Kidney (tissue), 22 donors: ENCODE measurements around the gene FPR3. TPM values are rescaled to one million over a fixed set of nuclear protein-coding genes. Genes with fewer than 3 reads are reported as not detected.

Experiments
- DNase-seq, 5 donors: peaks; one replicate each; pipeline ENCODE4 v3.0.0-alpha.2; 2013 to 2020
- FAIRE-seq: peaks from 2 replicates; lab custom pipeline; 2012; peaks lifted over from hg19 to GRCh38; lab: Jason Lieb, UNC
- H3K27ac ChIP-seq, 2 donors: one replicate each; pipeline ENCODE4 v1.7.0; 2013; ENCODE audit warnings: low read depth in 2 of 2, low read length in 2 of 2, inconsistent platforms in 1 of 2
- H3K27me3 ChIP-seq: one replicate; pipeline ENCODE4 v1.7.1; 2013; ENCODE audit warnings: low read length, inconsistent platforms; ENCODE audit not compliant: control insufficient read depth, insufficient read depth
- H3K36me3 ChIP-seq, 3 donors: one replicate each; pipeline versions ENCODE4 v1.7.0 to v1.7.1; 2013; ENCODE audit warnings: low read length in 3 of 3, control low read depth in 1 of 3, inconsistent platforms in 1 of 3; ENCODE audit not compliant: insufficient read depth in 3 of 3, control insufficient read depth in 2 of 3
- H3K4me1 ChIP-seq, 3 donors: one replicate each; pipeline versions ENCODE4 v1.7.0 to v1.7.1; 2013; ENCODE audit warnings: low read length in 3 of 3, inconsistent platforms in 1 of 3, low read depth in 1 of 3; ENCODE audit not compliant: control insufficient read depth in 2 of 3, insufficient read depth in 2 of 3
- H3K4me3 ChIP-seq, 3 donors: one replicate each; pipeline versions ENCODE4 v1.7.0 to v1.8.1; 2013; ENCODE audit warnings: low read length in 3 of 3, control low read depth in 1 of 3, inconsistent platforms in 1 of 3
- H3K9ac ChIP-seq, 3 donors: one replicate each; pipeline versions ENCODE4 v1.7.0 to v1.7.1; 2013; ENCODE audit warnings: low read length in 3 of 3, control low read depth in 1 of 3, inconsistent platforms in 1 of 3
- H3K9me3 ChIP-seq, 3 donors: one replicate each; pipeline versions ENCODE4 v1.7.0 to v1.7.1; 2013; ENCODE audit warnings: low read length in 3 of 3, control low read depth in 1 of 3, inconsistent platforms in 1 of 3; ENCODE audit not compliant: control insufficient read depth in 2 of 3, insufficient read depth in 1 of 3
- intact Hi-C: fragments of 100-400 bp; cut with DNase I; formaldehyde crosslinking; loops from one replicate; pipeline ENCODE4 v1.11.1; 2022
- long read RNA-seq, 10 donors: library from polyadenylated mRNA in 1 of 10; unstranded in 1 of 10; transcript quantifications; one replicate each; pipeline ENCODE4 v2.0.0 and lab custom pipeline, GENCODE V29; 2021 to 2026
- polyA plus RNA-seq: library from polyadenylated mRNA; stranded (reverse); fragments of 350-450 nt; fragmentation: Illumina TruSeq; extraction: RNeasy Lipid Tissue Mini Kit (QIAGEN cat#74804); gene quantifications from one replicate; pipeline ENCODE4 v1.2.3, GENCODE V29; 2014; ENCODE audit warnings: low read depth, low replicate concordance; ENCODE audit not compliant: insufficient read depth
- total RNA-seq: library from RNA; stranded (reverse); fragmentation: NEBNext Ultra II Directional; extraction: Animal tissue kit (Norgen Biotek cat#: 25700); gene quantifications from one replicate; pipeline ENCODE4 v1.2.1, GENCODE V29; 2021
- TF ChIP-seq, protein P1 (sequence below): IDR thresholded peaks from 3 replicates; pipeline ENCODE4 v1.5.1; 2012; ENCODE audit warnings: mild to moderate bottlenecking, moderate library complexity, borderline replicate concordance; ENCODE audit not compliant: insufficient read depth; ENCODE audit errors: extremely low read depth
- donor health status: control.
- donor health status: control.
- donor health status: control.
- donor health status: control.
- donor health status: control.
- donor health status: DM: yes; HTN: yes; CAD: no.
- donor health status: Normal renal cell carcinoma (clear cell type).

The FPR3 gene, protein sequence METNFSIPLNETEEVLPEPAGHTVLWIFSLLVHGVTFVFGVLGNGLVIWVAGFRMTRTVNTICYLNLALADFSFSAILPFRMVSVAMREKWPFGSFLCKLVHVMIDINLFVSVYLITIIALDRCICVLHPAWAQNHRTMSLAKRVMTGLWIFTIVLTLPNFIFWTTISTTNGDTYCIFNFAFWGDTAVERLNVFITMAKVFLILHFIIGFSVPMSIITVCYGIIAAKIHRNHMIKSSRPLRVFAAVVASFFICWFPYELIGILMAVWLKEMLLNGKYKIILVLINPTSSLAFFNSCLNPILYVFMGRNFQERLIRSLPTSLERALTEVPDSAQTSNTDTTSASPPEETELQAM
- total RNA-seq: 8.5 TPM
- polyA plus RNA-seq: 1.1 TPM
- long read RNA-seq, donor 1: 0 reads
- long read RNA-seq, donor 2: 0 reads
- long read RNA-seq, donor 3, partial matches to known transcripts: 26 of 56 reads
- long read RNA-seq, donor 3, other reads (novel, unspliced or antisense): 30 of 56 reads
- long read RNA-seq, donor 4: 0 reads
- long read RNA-seq, donor 5: 0 reads
- long read RNA-seq, donor 6: 0 reads
- long read RNA-seq, donor 7, partial matches to known transcripts: 0 of 1 reads
- long read RNA-seq, donor 7, other reads (novel, unspliced or antisense): 1 of 1 reads
- long read RNA-seq, donor 8: 0 reads
- long read RNA-seq, donor 9: 0 reads
- long read RNA-seq, donor 10, partial matches to known transcripts: 0 of 1 reads
- long read RNA-seq, donor 10, other reads (novel, unspliced or antisense): 0 of 1 reads

- H3K27ac ChIP-seq: no peak within 1 kb of the TSS
- FAIRE-seq: no peak
- H3K4me3 ChIP-seq: no peak within 1 kb of the TSS
These were observed at the start of gene FPR3 for GRCh38 chr19:51794885-51795490. FPR3 (plus strand) TSS chr19:51795157; CDS start chr19:51823749, 28,592 bp downstream.

GRCh38 chr19:51746731-51747130, 48.2 kb upstream of the FPR3 start:
- no peak overlapping the region for H3K9ac ChIP-seq
- intact Hi-C loops: no loop called here
- no peaks in the 10 kb centered on the region for H3K36me3 ChIP-seq
- no peak overlapping the region for H3K27ac ChIP-seq
- H3K4me1 ChIP-seq: no peaks in the 10 kb centered on the region
- H3K27me3 ChIP-seq: no peaks in the 10 kb centered on the region
- FAIRE-seq (no peak), DNase-seq (no peak)
- no peaks in the 10 kb centered on the region for H3K9me3 ChIP-seq
- H3K4me3 ChIP-seq: no peak overlapping the region
- TF ChIP-seq, protein P1, sequence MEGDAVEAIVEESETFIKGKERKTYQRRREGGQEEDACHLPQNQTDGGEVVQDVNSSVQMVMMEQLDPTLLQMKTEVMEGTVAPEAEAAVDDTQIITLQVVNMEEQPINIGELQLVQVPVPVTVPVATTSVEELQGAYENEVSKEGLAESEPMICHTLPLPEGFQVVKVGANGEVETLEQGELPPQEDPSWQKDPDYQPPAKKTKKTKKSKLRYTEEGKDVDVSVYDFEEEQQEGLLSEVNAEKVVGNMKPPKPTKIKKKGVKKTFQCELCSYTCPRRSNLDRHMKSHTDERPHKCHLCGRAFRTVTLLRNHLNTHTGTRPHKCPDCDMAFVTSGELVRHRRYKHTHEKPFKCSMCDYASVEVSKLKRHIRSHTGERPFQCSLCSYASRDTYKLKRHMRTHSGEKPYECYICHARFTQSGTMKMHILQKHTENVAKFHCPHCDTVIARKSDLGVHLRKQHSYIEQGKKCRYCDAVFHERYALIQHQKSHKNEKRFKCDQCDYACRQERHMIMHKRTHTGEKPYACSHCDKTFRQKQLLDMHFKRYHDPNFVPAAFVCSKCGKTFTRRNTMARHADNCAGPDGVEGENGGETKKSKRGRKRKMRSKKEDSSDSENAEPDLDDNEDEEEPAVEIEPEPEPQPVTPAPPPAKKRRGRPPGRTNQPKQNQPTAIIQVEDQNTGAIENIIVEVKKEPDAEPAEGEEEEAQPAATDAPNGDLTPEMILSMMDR: no peak

More at GRCh38 chr19:51794885-51795490, at the start of gene FPR3:
- TF ChIP-seq, protein P1: no peak
- H3K27me3 ChIP-seq: no peaks in the 10 kb centered on the region
- no peaks in the 10 kb centered on the region for H3K36me3 ChIP-seq
- intact Hi-C loops: no loop called here
- DNase-seq: no peak
- no peaks in the 10 kb centered on the region for H3K9me3 ChIP-seq
- H3K4me1 ChIP-seq: peaks cover 0 to 5% (median 0%) of the 10 kb centered on the region in 3 donors
- no peak within 1 kb of the TSS for H3K9ac ChIP-seq

DNA sequence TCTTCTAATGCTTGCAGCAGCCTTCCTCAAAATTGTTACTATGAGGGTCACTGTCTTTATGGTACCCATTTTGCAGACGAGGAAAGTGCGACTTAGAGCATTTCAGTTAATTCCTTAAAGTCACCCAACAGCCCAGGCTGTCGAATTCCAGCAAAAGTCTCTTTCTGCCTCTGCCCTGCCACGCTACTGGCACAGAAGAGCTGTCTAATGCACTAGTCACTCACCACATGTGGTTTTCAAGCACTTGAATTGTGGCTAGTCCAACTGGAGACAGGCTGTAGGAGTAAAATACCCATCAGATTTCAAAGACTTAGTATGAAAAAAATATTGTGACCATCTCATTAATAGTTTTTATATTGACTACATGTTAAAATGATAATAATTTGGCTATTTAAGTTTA, 45.0 kb upstream of the FPR3 start:
- no peaks in the 10 kb centered on the region for H3K9me3 ChIP-seq
- H3K4me3 ChIP-seq: no peak overlapping the region
- FAIRE-seq (no peak), DNase-seq (no peak)
- TF ChIP-seq, protein P1: no peak
- no peaks in the 10 kb centered on the region for H3K4me1 ChIP-seq
- no peaks in the 10 kb centered on the region for H3K27me3 ChIP-seq
- no peak overlapping the region for H3K27ac ChIP-seq
- no peaks in the 10 kb centered on the region for H3K36me3 ChIP-seq
- H3K9ac ChIP-seq: no peak overlapping the region
- intact Hi-C loops: no loop called here
